ENCODE data around the gene HSPA5. TPM values are rescaled to one million over a fixed set of nuclear protein-coding genes. Genes with fewer than 3 reads are reported as not detected.
"Not testable (repeated sequence)": the region's sequence is repeated elsewhere in the genome, so short reads cannot be mapped to it uniquely, and the experiment has no call there.

The HSPA5 gene
- total RNA-seq (2014; rRNA removed; shearing (Covaris generic); ENCODE audit: low replicate concordance), result 37.2 and 40.9 TPM in 2 replicates

GRCh38 chr9:125241000-125241862 is at the start of gene HSPA5:
HSPA5 (minus strand) TSS chr9:125241343; CDS start chr9:125241126, 217 bp downstream.
- Histone ChIP-seq H3K4me2 (ENCODE audit: low read depth, low read length, poor library complexity, severe bottlenecking) (peak within 1 kb of the TSS; percentile 96), H3K9me3 (ENCODE audit: low read length) (no peaks in the 10 kb centered on the region), H3K9me2 (replicated peaks; ENCODE audit: insufficient read depth, low read length) (no peaks in the 10 kb centered on the region), H3K79me2 (ENCODE audit: low read length) (peaks cover 34% of the 10 kb centered on the region), H3K36me3 (ENCODE audit: insufficient read depth, low read length) (peaks cover 41% of the 10 kb centered on the region), H3K4me1 (ENCODE audit: low read length) (peaks cover 29% of the 10 kb centered on the region), H3K27ac (ENCODE audit: low read length) (peak within 1 kb of the TSS; percentile 56), H3K4me3 (ENCODE audit: low read length) (peak within 1 kb of the TSS; percentile 95), H3K9ac (ENCODE audit: low read length) (peak within 1 kb of the TSS; percentile 91), H2AFZ (ENCODE audit: low read length) (no peak within 1 kb of the TSS), H3K27me3 (ENCODE audit: low read length) (no peaks in the 10 kb centered on the region), H4K20me1 (ENCODE audit: insufficient read depth, low read depth, low read length) (peaks cover 29% of the 10 kb centered on the region)
- peak; percentile 99 for DNase-seq

GRCh38 chr9:125286935-125287433 is 45.8 kb upstream of the HSPA5 start:
- H4K20me1 ChIP-seq (ENCODE audit: insufficient read depth, low read depth, low read length); H3K36me3 ChIP-seq (ENCODE audit: insufficient read depth, low read length); H3K9me3 ChIP-seq (ENCODE audit: low read length): not testable (repeated sequence)

GRCh38 chr9:125284855-125285254 is 43.7 kb upstream of the HSPA5 start:
- H3K36me3 ChIP-seq (ENCODE audit: insufficient read depth, low read length), result no peaks in the 10 kb centered on the region
- H3K9me2 ChIP-seq (replicated peaks; ENCODE audit: insufficient read depth, low read length), result no peaks in the 10 kb centered on the region
- H3K9me3 ChIP-seq (ENCODE audit: low read length), result no peaks in the 10 kb centered on the region
- peaks cover 86% of the 10 kb centered on the region for H3K79me2 ChIP-seq (ENCODE audit: low read length)
- no peak overlapping the region for H2AFZ ChIP-seq (ENCODE audit: low read length)
- DNase-seq, result no peak
- no peak overlapping the region for H3K4me2 ChIP-seq (ENCODE audit: low read depth, low read length, poor library complexity, severe bottlenecking)
- H3K9ac ChIP-seq (ENCODE audit: low read length), result no peak overlapping the region
- H3K4me3 ChIP-seq (ENCODE audit: low read length), result no peak overlapping the region
- H4K20me1 ChIP-seq (ENCODE audit: insufficient read depth, low read depth, low read length), result no peaks in the 10 kb centered on the region
- no peaks in the 10 kb centered on the region for H3K27me3 ChIP-seq (ENCODE audit: low read length)
- H3K4me1 ChIP-seq (ENCODE audit: low read length), result no peaks in the 10 kb centered on the region
- H3K27ac ChIP-seq (ENCODE audit: low read length), result no peak overlapping the region

More at GRCh38 chr9:125286935-125287433, 45.8 kb upstream of the HSPA5 start:
- not testable (repeated sequence) for H3K27ac ChIP-seq (ENCODE audit: low read length); DNase-seq; H2AFZ ChIP-seq (ENCODE audit: low read length); H3K9me2 ChIP-seq (replicated peaks; ENCODE audit: insufficient read depth, low read length); H3K9ac ChIP-seq (ENCODE audit: low read length); H3K4me2 ChIP-seq (ENCODE audit: low read depth, low read length, poor library complexity, severe bottlenecking); H3K27me3 ChIP-seq (ENCODE audit: low read length); H3K4me3 ChIP-seq (ENCODE audit: low read length); H3K4me1 ChIP-seq (ENCODE audit: low read length)
- peaks cover 88% of the 10 kb centered on the region for H3K79me2 ChIP-seq (ENCODE audit: low read length)

GRCh38 chr9:125280945-125281344 is 39.8 kb upstream of the HSPA5 start:
- Histone ChIP-seq H3K9me2 (replicated peaks; ENCODE audit: insufficient read depth, low read length) (no peaks in the 10 kb centered on the region), H3K27me3 (ENCODE audit: low read length) (no peaks in the 10 kb centered on the region), H4K20me1 (ENCODE audit: insufficient read depth, low read depth, low read length) (no peaks in the 10 kb centered on the region), H2AFZ (ENCODE audit: low read length) (no peak overlapping the region), H3K9me3 (ENCODE audit: low read length) (no peaks in the 10 kb centered on the region), H3K4me2 (ENCODE audit: low read depth, low read length, poor library complexity, severe bottlenecking) (no peak overlapping the region), H3K4me3 (ENCODE audit: low read length) (no peak overlapping the region), H3K27ac (ENCODE audit: low read length) (no peak overlapping the region), H3K79me2 (ENCODE audit: low read length) (peaks cover 93% of the 10 kb centered on the region), H3K36me3 (ENCODE audit: insufficient read depth, low read length) (no peaks in the 10 kb centered on the region), H3K4me1 (ENCODE audit: low read length) (no peaks in the 10 kb centered on the region), H3K9ac (ENCODE audit: low read length) (no peak overlapping the region)
- DNase-seq, result no peak

GRCh38 chr9:125277411-125277810 is 36.3 kb upstream of the HSPA5 start:
- Histone ChIP-seq H3K27ac (ENCODE audit: low read length) (no peak overlapping the region), H3K4me2 (ENCODE audit: low read depth, low read length, poor library complexity, severe bottlenecking) (no peak overlapping the region), H3K27me3 (ENCODE audit: low read length) (no peaks in the 10 kb centered on the region), H3K36me3 (ENCODE audit: insufficient read depth, low read length) (no peaks in the 10 kb centered on the region), H2AFZ (ENCODE audit: low read length) (no peak overlapping the region), H4K20me1 (ENCODE audit: insufficient read depth, low read depth, low read length) (no peaks in the 10 kb centered on the region), H3K9me2 (replicated peaks; ENCODE audit: insufficient read depth, low read length) (no peaks in the 10 kb centered on the region), H3K9me3 (ENCODE audit: low read length) (no peaks in the 10 kb centered on the region), H3K9ac (ENCODE audit: low read length) (no peak overlapping the region), H3K4me3 (ENCODE audit: low read length) (no peak overlapping the region), H3K79me2 (ENCODE audit: low read length) (peaks cover 93% of the 10 kb centered on the region), H3K4me1 (ENCODE audit: low read length) (no peaks in the 10 kb centered on the region)
- no peak for DNase-seq

- H3K9me3 ChIP-seq (ENCODE audit: low read length), result no peaks in the 10 kb centered on the region
- no peaks in the 10 kb centered on the region for H3K4me1 ChIP-seq (ENCODE audit: low read length)
- H3K27ac ChIP-seq (ENCODE audit: low read length), result no peak overlapping the region
- no peak overlapping the region for H2AFZ ChIP-seq (ENCODE audit: low read length)
- no peaks in the 10 kb centered on the region for H3K9me2 ChIP-seq (replicated peaks; ENCODE audit: insufficient read depth, low read length)
- no peak overlapping the region for H3K4me3 ChIP-seq (ENCODE audit: low read length)
- H3K27me3 ChIP-seq (ENCODE audit: low read length), result no peaks in the 10 kb centered on the region
- peaks cover 96% of the 10 kb centered on the region for H3K79me2 ChIP-seq (ENCODE audit: low read length)
- no peak overlapping the region for H3K9ac ChIP-seq (ENCODE audit: low read length)
- peaks cover under 1% of the 10 kb centered on the region; the same call in 1 of the 2 replicates for H3K36me3 ChIP-seq (ENCODE audit: insufficient read depth, low read length)
- no peak overlapping the region for H3K4me2 ChIP-seq (ENCODE audit: low read depth, low read length, poor library complexity, severe bottlenecking)
- no peak for DNase-seq
- no peaks in the 10 kb centered on the region for H4K20me1 ChIP-seq (ENCODE audit: insufficient read depth, low read depth, low read length)
These were observed 35.6 kb upstream of the HSPA5 start for GRCh38 chr9:125276771-125277170.

- no peak for DNase-seq
- H3K4me3 ChIP-seq (ENCODE audit: low read length), result no peak overlapping the region
- peaks cover 96% of the 10 kb centered on the region for H3K79me2 ChIP-seq (ENCODE audit: low read length)
- H2AFZ ChIP-seq (ENCODE audit: low read length), result no peak overlapping the region
- no peaks in the 10 kb centered on the region for H3K9me3 ChIP-seq (ENCODE audit: low read length)
- no peak overlapping the region for H3K27ac ChIP-seq (ENCODE audit: low read length)
- H3K27me3 ChIP-seq (ENCODE audit: low read length), result no peaks in the 10 kb centered on the region
- H3K36me3 ChIP-seq (ENCODE audit: insufficient read depth, low read length), result peaks cover 8% of the 10 kb centered on the region
- H4K20me1 ChIP-seq (ENCODE audit: insufficient read depth, low read depth, low read length), result no peaks in the 10 kb centered on the region
- no peaks in the 10 kb centered on the region for H3K4me1 ChIP-seq (ENCODE audit: low read length)
- no peak overlapping the region for H3K9ac ChIP-seq (ENCODE audit: low read length)
- no peak overlapping the region for H3K4me2 ChIP-seq (ENCODE audit: low read depth, low read length, poor library complexity, severe bottlenecking)
- H3K9me2 ChIP-seq (replicated peaks; ENCODE audit: insufficient read depth, low read length), result no peaks in the 10 kb centered on the region; the same call in 1 of the 2 replicates
These were observed 31.6 kb upstream of the HSPA5 start for GRCh38 chr9:125272697-125273096.

- Histone ChIP-seq H2AFZ (ENCODE audit: low read length) (no peak overlapping the region), H3K4me2 (ENCODE audit: low read depth, low read length, poor library complexity, severe bottlenecking) (no peak overlapping the region), H3K27ac (ENCODE audit: low read length) (no peak overlapping the region), H3K9me3 (ENCODE audit: low read length) (no peaks in the 10 kb centered on the region), H3K9ac (ENCODE audit: low read length) (no peak overlapping the region), H4K20me1 (ENCODE audit: insufficient read depth, low read depth, low read length) (no peaks in the 10 kb centered on the region), H3K79me2 (ENCODE audit: low read length) (peaks cover 93% of the 10 kb centered on the region), H3K4me1 (ENCODE audit: low read length) (no peaks in the 10 kb centered on the region), H3K4me3 (ENCODE audit: low read length) (no peak overlapping the region), H3K36me3 (ENCODE audit: insufficient read depth, low read length) (peaks cover 8% of the 10 kb centered on the region), H3K27me3 (ENCODE audit: low read length) (no peaks in the 10 kb centered on the region), H3K9me2 (replicated peaks; ENCODE audit: insufficient read depth, low read length) (no peaks in the 10 kb centered on the region; the same call in 1 of the 2 replicates)
- no peak for DNase-seq
These were observed 29.9 kb upstream of the HSPA5 start for GRCh38 chr9:125271081-125271480.
